Measurements from ENCODE around the gene CMBL.

GRCh38 chr5:10290438-10290837 lies 17.3 kb downstream of the CMBL start:
- TF ChIP-seq SMAD3 (CRISPR knock-in tag; IDR thresholded peaks at IDR 0.05), result no peak
- no peak for TF ChIP-seq SP2 (CRISPR knock-in tag; IDR thresholded peaks at IDR 0.05)
- no peak for TF ChIP-seq NAIF1 (CRISPR knock-in tag; IDR thresholded peaks at IDR 0.05; ENCODE audit: borderline replicate concordance)
- no peak for TF ChIP-seq ZNF124 (CRISPR knock-in tag; IDR thresholded peaks at IDR 0.05)
- TF ChIP-seq MEIS1 (CRISPR knock-in tag; IDR thresholded peaks at IDR 0.05; ENCODE audit: borderline replicate concordance), result no peak
- TF ChIP-seq TAF15 (IDR thresholded peaks at IDR 0.05; ENCODE audit: low read depth, low read length, poor library complexity, severe bottlenecking), result no peak
- no peak for TF ChIP-seq SIN3A (IDR thresholded peaks at IDR 0.05; ENCODE audit: borderline replicate concordance, low read depth, low read length)
- no peak for TF ChIP-seq ZSCAN30 (CRISPR knock-in tag; IDR thresholded peaks at IDR 0.05)
- TF ChIP-seq, protein P1, sequence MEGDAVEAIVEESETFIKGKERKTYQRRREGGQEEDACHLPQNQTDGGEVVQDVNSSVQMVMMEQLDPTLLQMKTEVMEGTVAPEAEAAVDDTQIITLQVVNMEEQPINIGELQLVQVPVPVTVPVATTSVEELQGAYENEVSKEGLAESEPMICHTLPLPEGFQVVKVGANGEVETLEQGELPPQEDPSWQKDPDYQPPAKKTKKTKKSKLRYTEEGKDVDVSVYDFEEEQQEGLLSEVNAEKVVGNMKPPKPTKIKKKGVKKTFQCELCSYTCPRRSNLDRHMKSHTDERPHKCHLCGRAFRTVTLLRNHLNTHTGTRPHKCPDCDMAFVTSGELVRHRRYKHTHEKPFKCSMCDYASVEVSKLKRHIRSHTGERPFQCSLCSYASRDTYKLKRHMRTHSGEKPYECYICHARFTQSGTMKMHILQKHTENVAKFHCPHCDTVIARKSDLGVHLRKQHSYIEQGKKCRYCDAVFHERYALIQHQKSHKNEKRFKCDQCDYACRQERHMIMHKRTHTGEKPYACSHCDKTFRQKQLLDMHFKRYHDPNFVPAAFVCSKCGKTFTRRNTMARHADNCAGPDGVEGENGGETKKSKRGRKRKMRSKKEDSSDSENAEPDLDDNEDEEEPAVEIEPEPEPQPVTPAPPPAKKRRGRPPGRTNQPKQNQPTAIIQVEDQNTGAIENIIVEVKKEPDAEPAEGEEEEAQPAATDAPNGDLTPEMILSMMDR (CRISPR knock-in tag; IDR thresholded peaks at IDR 0.05), result no peak
- TF ChIP-seq, protein P2, sequence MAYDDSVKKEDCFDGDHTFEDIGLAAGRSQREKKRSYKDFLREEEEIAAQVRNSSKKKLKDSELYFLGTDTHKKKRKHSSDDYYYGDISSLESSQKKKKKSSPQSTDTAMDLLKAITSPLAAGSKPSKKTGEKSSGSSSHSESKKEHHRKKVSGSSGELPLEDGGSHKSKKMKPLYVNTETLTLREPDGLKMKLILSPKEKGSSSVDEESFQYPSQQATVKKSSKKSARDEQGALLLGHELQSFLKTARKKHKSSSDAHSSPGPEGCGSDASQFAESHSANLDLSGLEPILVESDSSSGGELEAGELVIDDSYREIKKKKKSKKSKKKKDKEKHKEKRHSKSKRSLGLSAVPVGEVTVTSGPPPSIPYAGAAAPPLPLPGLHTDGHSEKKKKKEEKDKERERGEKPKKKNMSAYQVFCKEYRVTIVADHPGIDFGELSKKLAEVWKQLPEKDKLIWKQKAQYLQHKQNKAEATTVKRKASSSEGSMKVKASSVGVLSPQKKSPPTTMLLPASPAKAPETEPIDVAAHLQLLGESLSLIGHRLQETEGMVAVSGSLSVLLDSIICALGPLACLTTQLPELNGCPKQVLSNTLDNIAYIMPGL (CRISPR knock-in tag; IDR thresholded peaks at IDR 0.05; ENCODE audit: borderline replicate concordance in 1 of 2, low read depth in 1 of 2), result no peak

Data from HepG2 (cell line).